ENCODE data around the gene CDC42EP5.

Gene CDC42EP5

DNA sequence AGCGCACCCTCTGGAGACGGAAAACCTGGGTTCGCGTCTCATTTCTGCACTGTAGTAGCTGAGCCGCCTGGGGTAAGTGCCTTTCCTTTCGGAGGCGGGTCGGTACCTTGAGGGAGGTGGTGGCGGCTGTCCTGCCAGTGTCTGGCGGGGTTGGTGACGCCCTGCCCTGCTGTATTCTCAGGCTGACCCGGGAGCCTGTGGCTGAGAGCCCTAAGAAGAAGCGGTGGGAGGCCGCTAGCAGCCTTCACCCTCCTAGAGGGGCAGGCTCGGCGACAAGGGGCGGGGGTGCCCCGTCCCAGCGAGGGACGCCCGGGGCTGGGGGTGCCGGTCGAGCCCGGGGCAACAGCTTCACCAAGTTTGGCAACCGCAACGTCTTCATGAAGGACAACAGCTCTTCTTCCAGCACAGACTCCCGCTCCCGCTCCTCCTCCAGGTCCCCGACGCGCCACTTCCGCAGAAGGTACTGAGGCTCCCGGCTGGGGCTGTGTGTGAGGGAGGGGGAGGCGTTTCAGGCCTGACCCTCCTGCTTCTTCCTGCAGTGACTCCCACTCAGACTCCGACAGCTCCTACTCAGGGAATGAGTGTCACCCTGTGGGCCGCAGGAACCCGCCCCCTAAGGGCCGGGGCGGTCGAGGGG is 17.2 kb downstream of the CDC42EP5 start:
- no peak for TF ChIP-seq POLR2AphosphoS5 (IDR thresholded peaks at IDR 0.05; ENCODE audit: low read depth)
- Histone ChIP-seq H3K27me3 (ENCODE audit: insufficient read depth, poor library complexity, severe bottlenecking) (no peaks in the 10 kb centered on the region), H3K4me3 (replicated peaks; ENCODE audit: insufficient read depth, low read length) (no peak overlapping the region), H3K27ac (replicated peaks) (no peak overlapping the region)
- no peak for DNase-seq (ENCODE audit: low read depth in 1 of 2, low spot score in 1 of 2)

DNA sequence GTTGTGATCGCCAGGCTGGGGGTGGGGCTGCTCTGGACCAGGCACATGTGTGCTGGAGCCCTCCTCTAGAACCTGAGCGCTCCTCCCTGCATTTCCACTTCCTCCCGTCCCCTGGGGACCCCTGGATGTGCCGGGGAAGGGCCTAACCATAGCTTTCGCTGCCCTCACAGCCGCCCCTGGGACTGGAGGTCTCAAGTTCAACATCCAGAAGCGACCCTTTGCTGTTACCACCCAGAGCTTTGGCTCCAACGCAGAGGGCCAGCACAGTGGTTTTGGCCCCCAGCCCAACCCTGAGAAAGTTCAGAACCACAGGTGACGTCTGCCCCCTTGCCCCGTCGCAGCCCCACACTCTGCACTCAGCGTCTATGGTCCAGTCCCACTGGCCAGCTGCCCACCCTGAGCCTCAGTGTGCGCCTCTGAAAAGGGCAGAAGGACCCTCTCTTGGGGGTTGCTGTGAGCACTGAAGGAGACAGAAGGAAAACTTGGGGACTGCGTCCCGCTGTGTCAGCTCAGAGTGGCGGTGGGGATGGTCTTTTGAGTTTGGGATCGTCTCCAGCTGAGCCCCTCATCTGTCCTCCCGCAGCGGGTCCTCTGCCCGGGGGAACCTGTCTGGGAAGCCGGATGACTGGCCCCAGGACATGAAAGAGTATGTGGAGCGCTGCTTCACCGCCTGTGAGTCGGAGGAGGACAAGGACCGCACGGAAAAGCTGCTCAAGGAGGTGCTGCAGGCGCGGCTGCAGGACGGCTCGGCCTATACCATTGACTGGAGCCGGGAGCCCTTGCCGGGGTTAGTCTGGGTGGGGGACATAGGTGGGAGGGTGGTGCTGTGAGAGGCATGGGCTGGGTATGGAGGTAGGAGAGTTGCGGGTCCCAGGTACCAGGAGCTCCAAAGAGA is 18.1 kb downstream of the CDC42EP5 start:
- H3K27ac ChIP-seq (replicated peaks) = no peak overlapping the region
- H3K27me3 ChIP-seq (ENCODE audit: insufficient read depth, poor library complexity, severe bottlenecking) = no peaks in the 10 kb centered on the region
- TF ChIP-seq SPI1 (IDR thresholded peaks at IDR 0.05; ENCODE audit: borderline replicate concordance, low read depth) (no peak), GABPA (IDR thresholded peaks at IDR 0.05; ENCODE audit: low read depth) (no peak), POLR2AphosphoS5 (IDR thresholded peaks at IDR 0.05; ENCODE audit: low read depth) (no peak)
- TF ChIP-seq, protein P1, sequence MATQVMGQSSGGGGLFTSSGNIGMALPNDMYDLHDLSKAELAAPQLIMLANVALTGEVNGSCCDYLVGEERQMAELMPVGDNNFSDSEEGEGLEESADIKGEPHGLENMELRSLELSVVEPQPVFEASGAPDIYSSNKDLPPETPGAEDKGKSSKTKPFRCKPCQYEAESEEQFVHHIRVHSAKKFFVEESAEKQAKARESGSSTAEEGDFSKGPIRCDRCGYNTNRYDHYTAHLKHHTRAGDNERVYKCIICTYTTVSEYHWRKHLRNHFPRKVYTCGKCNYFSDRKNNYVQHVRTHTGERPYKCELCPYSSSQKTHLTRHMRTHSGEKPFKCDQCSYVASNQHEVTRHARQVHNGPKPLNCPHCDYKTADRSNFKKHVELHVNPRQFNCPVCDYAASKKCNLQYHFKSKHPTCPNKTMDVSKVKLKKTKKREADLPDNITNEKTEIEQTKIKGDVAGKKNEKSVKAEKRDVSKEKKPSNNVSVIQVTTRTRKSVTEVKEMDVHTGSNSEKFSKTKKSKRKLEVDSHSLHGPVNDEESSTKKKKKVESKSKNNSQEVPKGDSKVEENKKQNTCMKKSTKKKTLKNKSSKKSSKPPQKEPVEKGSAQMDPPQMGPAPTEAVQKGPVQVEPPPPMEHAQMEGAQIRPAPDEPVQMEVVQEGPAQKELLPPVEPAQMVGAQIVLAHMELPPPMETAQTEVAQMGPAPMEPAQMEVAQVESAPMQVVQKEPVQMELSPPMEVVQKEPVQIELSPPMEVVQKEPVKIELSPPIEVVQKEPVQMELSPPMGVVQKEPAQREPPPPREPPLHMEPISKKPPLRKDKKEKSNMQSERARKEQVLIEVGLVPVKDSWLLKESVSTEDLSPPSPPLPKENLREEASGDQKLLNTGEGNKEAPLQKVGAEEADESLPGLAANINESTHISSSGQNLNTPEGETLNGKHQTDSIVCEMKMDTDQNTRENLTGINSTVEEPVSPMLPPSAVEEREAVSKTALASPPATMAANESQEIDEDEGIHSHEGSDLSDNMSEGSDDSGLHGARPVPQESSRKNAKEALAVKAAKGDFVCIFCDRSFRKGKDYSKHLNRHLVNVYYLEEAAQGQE (IDR thresholded peaks at IDR 0.05; ENCODE audit: insufficient replicate concordance, low read depth) = no peak
- TF ChIP-seq, protein P2, sequence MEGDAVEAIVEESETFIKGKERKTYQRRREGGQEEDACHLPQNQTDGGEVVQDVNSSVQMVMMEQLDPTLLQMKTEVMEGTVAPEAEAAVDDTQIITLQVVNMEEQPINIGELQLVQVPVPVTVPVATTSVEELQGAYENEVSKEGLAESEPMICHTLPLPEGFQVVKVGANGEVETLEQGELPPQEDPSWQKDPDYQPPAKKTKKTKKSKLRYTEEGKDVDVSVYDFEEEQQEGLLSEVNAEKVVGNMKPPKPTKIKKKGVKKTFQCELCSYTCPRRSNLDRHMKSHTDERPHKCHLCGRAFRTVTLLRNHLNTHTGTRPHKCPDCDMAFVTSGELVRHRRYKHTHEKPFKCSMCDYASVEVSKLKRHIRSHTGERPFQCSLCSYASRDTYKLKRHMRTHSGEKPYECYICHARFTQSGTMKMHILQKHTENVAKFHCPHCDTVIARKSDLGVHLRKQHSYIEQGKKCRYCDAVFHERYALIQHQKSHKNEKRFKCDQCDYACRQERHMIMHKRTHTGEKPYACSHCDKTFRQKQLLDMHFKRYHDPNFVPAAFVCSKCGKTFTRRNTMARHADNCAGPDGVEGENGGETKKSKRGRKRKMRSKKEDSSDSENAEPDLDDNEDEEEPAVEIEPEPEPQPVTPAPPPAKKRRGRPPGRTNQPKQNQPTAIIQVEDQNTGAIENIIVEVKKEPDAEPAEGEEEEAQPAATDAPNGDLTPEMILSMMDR (IDR thresholded peaks at IDR 0.05; ENCODE audit: insufficient read depth, low read length) = no peak
- H3K4me3 ChIP-seq (replicated peaks; ENCODE audit: insufficient read depth, low read length) = no peak overlapping the region
- no peak for DNase-seq (ENCODE audit: low read depth in 1 of 2, low spot score in 1 of 2)

DNA sequence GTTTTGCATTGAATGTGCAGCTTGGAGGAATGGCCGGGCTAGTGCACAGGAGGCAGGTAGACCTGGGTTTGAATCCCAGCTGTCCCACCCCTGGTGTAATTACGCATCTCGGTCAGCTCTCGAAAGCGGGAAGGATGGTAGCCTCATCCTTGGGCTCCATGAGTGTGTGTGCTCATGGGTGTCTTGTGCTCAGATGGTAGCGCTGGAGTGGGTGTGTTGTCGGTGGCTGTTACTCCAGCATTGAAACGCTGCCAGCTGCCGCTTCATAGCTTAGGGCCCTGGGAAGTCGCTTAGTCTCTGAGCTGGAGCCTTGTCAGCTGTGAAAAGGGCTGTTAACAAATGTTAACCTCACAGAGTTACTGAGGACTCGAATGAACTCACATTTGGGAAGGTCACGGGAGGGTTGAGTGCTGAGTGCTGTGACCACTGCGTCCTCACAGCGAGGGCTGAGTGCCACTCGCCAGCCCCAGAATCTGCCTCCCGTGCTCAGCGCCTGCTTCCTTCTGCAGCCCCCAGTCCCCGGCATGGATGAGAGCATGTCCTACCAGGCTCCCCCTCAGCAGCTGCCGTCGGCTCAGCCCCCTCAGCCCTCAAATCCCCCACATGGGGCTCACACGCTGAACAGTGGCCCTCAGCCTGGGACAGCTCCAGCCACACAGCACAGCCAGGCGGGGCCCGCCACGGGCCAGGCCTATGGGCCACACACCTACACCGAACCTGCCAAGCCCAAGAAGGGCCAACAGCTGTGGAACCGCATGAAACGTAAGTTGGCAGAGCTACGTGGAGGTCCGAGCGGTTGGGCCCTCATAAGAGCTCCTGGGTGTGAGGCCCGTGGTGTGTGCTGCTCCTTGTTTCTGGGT is 18.9 kb downstream of the CDC42EP5 start:
- TF ChIP-seq POLR2AphosphoS5 (IDR thresholded peaks at IDR 0.05; ENCODE audit: low read depth) (no peak), SPI1 (IDR thresholded peaks at IDR 0.05; ENCODE audit: borderline replicate concordance, low read depth) (no peak), GABPA (IDR thresholded peaks at IDR 0.05; ENCODE audit: low read depth) (no peak)
- TF ChIP-seq, protein P2 (IDR thresholded peaks at IDR 0.05; ENCODE audit: insufficient read depth, low read length) = no peak
- TF ChIP-seq, protein P1 (IDR thresholded peaks at IDR 0.05; ENCODE audit: insufficient replicate concordance, low read depth) = no peak
- Histone ChIP-seq H3K27ac (replicated peaks) (no peak overlapping the region), H3K27me3 (ENCODE audit: insufficient read depth, poor library complexity, severe bottlenecking) (no peaks in the 10 kb centered on the region), H3K4me3 (replicated peaks; ENCODE audit: insufficient read depth, low read length) (no peak overlapping the region)
- DNase-seq (ENCODE audit: low read depth in 1 of 2, low spot score in 1 of 2) = no peak

DNA sequence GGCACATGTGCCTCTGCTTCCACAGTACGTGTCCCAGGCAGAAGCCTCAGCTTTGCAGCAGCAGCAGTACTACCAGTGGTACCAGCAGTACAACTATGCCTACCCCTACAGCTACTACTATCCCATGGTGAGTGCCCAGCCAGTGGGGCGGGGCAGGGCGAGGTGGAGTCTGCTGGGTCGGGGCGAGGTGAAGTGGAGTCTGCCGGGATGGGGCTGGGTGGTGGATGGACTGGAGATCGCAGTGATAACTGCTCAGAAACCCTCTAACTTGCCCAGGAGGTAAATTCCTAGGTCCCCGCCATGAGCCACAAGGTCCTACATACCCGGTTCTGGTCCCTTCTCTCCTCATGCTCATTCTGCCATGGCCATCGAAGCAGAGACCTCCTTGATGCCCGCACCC is 20.5 kb downstream of the CDC42EP5 start:
- no peak overlapping the region for H3K27ac ChIP-seq (replicated peaks)
- H3K27me3 ChIP-seq (ENCODE audit: insufficient read depth, poor library complexity, severe bottlenecking) = no peaks in the 10 kb centered on the region
- no peak for DNase-seq (ENCODE audit: low read depth in 1 of 2, low spot score in 1 of 2)
- no peak overlapping the region for H3K4me3 ChIP-seq (replicated peaks; ENCODE audit: insufficient read depth, low read length)
- TF ChIP-seq POLR2AphosphoS5 (IDR thresholded peaks at IDR 0.05; ENCODE audit: low read depth) = no peak
- TF ChIP-seq, protein P1 (IDR thresholded peaks at IDR 0.05; ENCODE audit: insufficient replicate concordance, low read depth) = no peak
- TF ChIP-seq, protein P2 (IDR thresholded peaks at IDR 0.05; ENCODE audit: insufficient read depth, low read length) = no peak
- TF ChIP-seq SPI1 (IDR thresholded peaks at IDR 0.05; ENCODE audit: borderline replicate concordance, low read depth) = no peak
- TF ChIP-seq GABPA (IDR thresholded peaks at IDR 0.05; ENCODE audit: low read depth) = no peak

Data from HL-60 (cell line).